ENCODE measurements around the gene KLHDC1. TPM values are rescaled to one million over a fixed set of nuclear protein-coding genes. Genes with fewer than 3 reads are reported as not detected.

KLHDC1 gene
- total and polyA plus RNA-seq, 9 of the 15 experiments (the other 6 are each of a cell fraction or from before 2014, with no cell fraction given) = 0.08 to 0.41 (median 0.18) TPM

- no peak for TF ChIP-seq ZNF277 (CRISPR knock-in tag; IDR thresholded peaks at IDR 0.05; ENCODE audit: borderline replicate concordance)
- peak; percentile 57 for TF ChIP-seq ARID4B (CRISPR knock-in tag; IDR thresholded peaks at IDR 0.05)
- peak; percentile 71 for TF ChIP-seq L3MBTL2 (IDR thresholded peaks at IDR 0.05)
- TF ChIP-seq NFIX (CRISPR knock-in tag; IDR thresholded peaks at IDR 0.05; ENCODE audit: low read depth) = no peak
- no peak for TF ChIP-seq TAF9B (IDR thresholded peaks at IDR 0.05; ENCODE audit: partially characterized antibody)
- TF ChIP-seq ZNF347 (CRISPR knock-in tag; IDR thresholded peaks at IDR 0.05; ENCODE audit: low read depth) = no peak
- TF ChIP-seq ARHGAP35 (IDR thresholded peaks at IDR 0.05; ENCODE audit: partially characterized antibody) = no peak
- peak; percentile 65; the same call in 1 of the 2 replicates for TF ChIP-seq ZNF511 (CRISPR knock-in tag; IDR thresholded peaks at IDR 0.05)
- no peak for TF ChIP-seq COPS2 (conservative IDR thresholded peaks at IDR 0.05)
- TF ChIP-seq ZNF780A (CRISPR knock-in tag; IDR thresholded peaks at IDR 0.05) = no peak
- no peak for TF ChIP-seq TEAD2 (tag; IDR thresholded peaks at IDR 0.05)
- TF ChIP-seq MYC (IDR thresholded peaks at IDR 0.05; ENCODE audit: low read depth, low read length) = no peak
- TF ChIP-seq MYC (CRISPR knock-in tag; IDR thresholded peaks at IDR 0.05; ENCODE audit: borderline replicate concordance, low read depth) = no peak
- TF ChIP-seq XRCC5 (IDR thresholded peaks at IDR 0.05; ENCODE audit: low read depth, low read length) = no peak
- no peak for TF ChIP-seq THAP12 (CRISPR knock-in tag; IDR thresholded peaks at IDR 0.05)
- TF ChIP-seq HDAC3 (IDR thresholded peaks at IDR 0.05; ENCODE audit: borderline replicate concordance, partially characterized antibody) = no peak
- TF ChIP-seq BCOR (IDR thresholded peaks at IDR 0.05) = no peak
Measured at GRCh38 chr14:49692811-49693734, at the start of gene KLHDC1 (continued).

Measured in K562 (cell line).